EH (cell line): ENCODE data around the gene C4A.
A peak's percentile ranks its signal among the peaks of the same experiment; 100 is the strongest.
"Not testable (repeated sequence)": the region's sequence is repeated elsewhere in the genome, so short reads cannot be mapped to it uniquely, and the experiment has no call there.

ENCODE experiments used
- DNase-seq: peaks from one replicate; pipeline ENCODE4 v3.0.0-alpha.2; 2015; ENCODE audit warnings: low read depth

C4A gene

DNA sequence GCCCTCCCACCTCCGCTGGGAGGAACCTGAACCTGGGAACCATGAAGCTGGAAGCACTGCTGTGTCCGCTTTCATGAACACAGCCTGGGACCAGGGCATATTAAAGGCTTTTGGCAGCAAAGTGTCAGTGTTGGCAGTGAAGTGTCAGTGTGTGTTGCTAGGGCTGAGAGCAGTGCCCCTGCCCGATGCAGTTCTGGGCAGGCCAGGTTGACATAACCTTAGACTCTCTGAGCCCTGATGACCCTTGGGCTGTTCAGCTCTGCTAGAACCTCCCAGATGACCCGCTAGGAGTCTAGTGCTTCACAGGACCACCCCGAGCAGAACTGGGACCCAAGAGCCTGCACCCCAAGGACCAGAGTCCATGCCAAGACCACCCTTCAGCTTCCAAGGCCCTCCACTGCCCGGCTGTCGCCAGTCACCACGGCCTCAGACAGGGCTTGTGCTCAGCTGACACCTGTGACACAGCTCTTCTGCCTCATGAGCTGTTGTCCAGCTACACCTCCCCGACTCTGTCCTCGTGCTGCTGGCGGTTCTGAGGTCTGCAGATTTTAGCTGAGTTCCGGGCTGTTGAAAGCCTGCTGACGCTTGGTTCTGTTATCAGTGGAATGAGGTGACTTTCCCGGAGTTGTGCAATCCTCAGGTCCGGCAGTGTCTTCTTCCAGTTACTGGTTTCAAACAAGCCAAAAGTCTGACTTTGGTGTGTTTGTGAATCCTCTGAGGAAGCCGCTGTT is 53.6 kb downstream of the C4A start:
- not testable (repeated sequence) for DNase-seq

DNA sequence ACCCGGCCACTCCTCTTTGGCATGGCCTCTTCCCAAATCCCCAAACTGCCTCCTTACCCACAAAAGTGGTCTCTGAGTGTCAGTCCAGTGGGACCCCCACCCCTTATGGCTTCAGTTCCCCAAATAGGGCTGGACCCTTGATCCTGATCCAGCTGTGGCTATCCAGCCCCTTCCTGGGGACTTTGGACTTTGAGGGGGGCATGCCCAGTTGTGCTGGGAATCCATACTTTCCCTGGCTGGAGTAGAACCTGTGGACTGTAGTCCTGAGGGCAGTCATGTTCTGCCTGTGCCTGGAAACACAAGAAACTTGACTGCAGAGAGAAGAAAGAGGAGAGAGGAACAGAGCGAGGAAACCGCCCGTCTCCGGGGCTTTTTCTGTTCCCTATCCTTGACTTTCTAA is 55.3 kb downstream of the C4A start:
- DNase-seq: not testable (repeated sequence)

DNA sequence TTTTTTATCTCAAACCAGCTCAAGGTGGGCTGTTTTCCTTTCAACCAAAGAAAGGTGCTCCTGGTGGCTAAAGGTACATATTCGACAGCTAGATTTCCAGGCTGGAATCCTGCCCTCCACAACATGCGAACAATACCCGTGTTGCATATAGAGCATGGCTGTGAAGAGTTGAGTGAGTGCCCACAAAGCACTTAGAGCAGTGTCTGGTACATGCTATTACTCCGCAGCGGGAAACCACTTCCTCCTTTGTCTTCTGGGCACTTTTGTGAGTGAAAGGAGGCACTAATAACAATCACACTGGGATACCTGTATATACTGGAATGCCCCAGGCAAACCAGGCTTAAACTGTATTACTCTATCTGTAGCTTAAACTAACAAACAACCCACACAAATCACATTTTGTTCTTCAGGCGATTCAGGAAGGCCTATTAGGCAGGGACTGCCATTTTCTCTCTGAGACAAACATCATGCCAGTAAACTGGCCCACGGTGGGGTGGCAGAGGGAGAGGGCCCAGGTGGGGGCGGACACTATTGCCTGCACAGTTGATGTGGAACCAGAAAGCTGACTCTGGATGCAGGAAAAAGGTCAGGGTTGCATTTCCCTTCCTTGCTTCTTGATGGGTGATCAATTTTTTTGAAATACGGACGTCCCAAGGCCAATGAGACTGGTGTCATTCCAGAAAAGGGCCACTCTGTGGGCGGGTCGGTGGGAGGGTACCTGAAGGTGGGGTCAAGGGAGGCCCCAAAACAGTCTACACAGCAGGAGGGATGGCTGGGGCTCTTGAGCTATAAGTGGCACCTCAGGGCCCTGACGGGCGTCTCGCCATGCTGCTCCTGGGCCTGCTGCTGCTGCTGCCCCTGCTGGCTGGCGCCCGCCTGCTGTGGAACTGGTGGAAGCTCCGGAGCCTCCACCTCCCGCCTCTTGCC is 56.0 kb downstream of the C4A start, which contains the start of gene CYP21A2:
CYP21A2 (plus strand) TSS at position 818 of the 927 bp plus-strand sequence; CDS start at position 826, 8 bp downstream.
- not testable (repeated sequence) for DNase-seq

DNA sequence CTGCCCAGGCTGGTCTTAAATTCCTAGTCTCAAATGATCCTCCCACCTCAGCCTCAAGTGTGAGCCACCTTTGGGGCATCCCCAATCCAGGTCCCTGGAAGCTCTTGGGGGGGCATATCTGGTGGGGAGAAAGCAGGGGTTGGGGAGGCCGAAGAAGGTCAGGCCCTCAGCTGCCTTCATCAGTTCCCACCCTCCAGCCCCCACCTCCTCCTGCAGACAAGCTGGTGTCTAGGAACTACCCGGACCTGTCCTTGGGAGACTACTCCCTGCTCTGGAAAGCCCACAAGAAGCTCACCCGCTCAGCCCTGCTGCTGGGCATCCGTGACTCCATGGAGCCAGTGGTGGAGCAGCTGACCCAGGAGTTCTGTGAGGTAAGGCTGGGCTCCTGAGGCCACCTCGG is 57.0 kb downstream of the C4A start:
- not testable (repeated sequence) for DNase-seq

GRCh38 chr6:32039321-32040274 is 57.7 kb downstream of the C4A start:
- not testable (repeated sequence) for DNase-seq

DNA sequence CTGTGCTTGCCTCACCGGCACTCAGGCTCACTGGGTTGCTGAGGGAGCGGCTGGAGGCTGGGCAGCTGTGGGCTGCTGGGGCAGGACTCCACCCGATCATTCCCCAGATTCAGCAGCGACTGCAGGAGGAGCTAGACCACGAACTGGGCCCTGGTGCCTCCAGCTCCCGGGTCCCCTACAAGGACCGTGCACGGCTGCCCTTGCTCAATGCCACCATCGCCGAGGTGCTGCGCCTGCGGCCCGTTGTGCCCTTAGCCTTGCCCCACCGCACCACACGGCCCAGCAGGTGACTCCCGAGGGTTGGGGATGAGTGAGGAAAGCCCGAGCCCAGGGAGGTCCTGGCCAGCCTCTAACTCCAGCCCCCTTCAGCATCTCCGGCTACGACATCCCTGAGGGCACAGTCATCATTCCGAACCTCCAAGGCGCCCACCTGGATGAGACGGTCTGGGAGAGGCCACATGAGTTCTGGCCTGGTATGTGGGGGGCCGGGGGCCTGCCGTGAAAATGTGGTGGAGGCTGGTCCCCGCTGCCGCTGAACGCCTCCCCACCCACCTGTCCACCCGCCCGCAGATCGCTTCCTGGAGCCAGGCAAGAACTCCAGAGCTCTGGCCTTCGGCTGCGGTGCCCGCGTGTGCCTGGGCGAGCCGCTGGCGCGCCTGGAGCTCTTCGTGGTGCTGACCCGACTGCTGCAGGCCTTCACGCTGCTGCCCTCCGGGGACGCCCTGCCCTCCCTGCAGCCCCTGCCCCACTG is 58.6 kb downstream of the C4A start:
- not testable (repeated sequence) for DNase-seq

DNA sequence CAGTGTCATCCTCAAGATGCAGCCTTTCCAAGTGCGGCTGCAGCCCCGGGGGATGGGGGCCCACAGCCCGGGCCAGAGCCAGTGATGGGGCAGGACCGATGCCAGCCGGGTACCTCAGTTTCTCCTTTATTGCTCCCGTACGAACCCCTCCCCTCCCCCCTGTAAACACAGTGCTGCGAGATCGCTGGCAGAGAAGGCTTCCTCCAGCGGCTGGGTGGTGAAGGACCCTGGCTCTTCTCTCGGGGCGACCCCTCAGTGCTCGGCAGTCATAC is 59.1 kb downstream of the C4A start:
- not testable (repeated sequence) for DNase-seq

DNA sequence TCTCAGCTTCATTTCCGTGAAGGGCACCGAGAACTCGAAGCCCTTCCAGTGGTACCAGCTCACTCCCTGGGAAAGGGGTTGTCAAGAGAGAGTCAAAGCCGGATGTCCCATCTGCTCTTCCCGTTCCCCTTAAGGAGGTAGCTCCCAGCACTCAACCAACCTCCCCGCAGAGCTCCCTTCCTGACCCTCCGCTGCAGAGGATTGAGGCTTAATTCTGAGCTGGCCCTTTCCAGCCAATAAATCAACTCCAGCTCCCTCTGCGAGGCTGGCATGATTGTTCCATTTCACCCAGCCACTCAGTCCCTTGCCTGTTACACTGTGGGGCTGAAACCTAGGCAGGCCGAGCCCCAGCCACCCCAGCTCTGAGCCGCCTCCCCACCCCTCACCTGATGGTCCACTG is 59.5 kb downstream of the C4A start:
- DNase-seq: not testable (repeated sequence)

GRCh38 chr6:32042276-32042675 is 60.4 kb downstream of the C4A start:
- not testable (repeated sequence) for DNase-seq

DNA sequence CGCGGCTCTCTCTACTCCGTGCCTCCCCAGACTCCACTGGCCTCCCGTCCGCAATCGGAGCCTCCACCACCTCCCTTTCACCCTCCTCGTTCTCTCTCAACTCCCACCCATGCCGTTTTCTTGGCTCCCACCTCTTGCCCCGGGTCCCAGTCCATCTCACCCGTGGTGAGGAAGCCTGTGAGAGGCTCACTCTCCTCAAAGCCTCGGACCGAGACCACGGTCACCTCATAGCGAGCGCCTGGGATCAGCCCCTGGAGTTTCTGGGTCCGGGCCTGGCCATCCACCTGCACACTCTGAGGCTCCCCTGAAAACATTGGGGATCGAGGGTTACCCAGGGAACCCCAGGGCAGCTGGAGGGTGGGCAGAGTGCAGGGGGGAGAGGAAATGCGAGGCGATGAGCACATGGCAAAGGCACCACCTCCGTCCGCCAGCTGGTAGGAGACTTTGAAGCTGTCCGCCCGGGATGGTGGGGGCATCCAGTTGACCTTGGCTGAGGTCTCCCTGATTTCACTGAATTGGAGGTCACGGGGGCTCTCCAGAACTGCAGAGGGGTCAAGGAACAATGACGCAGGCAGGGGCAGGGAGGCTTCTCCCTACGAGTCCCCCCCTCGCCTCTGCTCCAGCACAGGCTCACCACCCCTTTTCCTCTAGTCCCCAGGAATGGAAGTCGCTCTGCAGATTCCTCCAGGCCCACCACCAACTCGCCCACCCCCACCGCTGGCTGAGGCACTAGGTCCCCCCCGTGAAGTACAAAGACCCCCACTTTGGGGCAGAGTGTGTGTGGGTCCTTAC is 61.9 kb downstream of the C4A start:
- not testable (repeated sequence) for DNase-seq

DNA sequence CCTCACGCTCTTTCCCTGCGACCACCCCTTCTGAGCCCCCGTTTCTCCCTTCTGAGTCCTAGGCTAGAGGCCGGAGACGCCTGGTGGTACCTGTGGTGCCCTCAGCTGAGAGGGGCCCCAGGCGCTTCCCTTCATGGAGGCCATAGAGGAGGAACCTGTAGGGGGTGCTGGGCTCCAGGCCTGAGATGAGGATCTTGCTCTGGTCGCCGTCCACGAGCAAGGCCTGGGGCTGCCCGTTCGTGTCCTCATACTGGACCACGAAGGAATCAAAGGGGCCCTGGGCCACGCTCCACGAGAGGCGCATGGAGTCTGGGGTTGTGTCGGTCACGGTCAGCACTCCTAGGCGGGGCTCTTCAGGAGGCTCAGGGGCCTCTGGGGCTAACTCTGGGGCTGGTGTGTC is 63.1 kb downstream of the C4A start:
- not testable (repeated sequence) for DNase-seq

- no peak for DNase-seq
Measured at GRCh38 chr6:32045811-32046449, 64.1 kb downstream of the C4A start.

DNA sequence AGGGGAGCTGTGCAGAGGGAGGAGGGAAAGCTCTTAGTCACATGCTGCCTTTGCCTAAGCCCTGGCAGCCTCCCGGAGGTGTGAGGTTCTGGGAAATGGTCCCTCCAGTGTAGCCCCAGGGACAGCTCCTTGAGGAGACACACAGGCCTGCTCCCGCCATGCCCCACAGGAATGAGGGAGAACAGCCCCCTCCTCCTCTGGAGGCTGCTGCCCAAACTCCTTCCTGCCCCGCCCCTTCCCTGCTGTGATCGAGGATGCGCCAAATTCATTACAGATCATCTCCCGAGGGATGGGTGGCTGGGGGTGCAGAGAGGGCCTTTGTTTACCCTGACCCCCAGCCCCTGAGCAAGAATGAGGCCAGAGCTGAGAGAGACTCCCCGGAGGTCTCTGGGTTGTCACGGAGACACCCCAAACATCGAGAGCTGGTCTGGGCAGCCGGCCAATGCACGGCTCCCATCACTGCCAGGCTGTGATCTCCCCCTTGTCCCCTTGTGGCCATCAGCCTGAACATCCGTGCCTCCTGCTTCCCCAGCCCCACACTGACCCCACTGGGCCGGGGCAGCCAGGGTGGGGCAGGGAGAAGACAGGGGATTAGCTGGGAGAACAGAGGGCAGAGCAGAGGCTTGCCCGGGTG is 64.7 kb downstream of the C4A start:
- peak; percentile 43 for DNase-seq

- DNase-seq: peak; percentile 50
Measured at GRCh38 chr6:32047084-32047478, 65.2 kb downstream of the C4A start.

- no peak for DNase-seq
Measured at GRCh38 chr6:32047539-32047854, 65.6 kb downstream of the C4A start.

- DNase-seq: peak; percentile 64
Measured at GRCh38 chr6:32047855-32048766, 66.3 kb downstream of the C4A start.

DNA sequence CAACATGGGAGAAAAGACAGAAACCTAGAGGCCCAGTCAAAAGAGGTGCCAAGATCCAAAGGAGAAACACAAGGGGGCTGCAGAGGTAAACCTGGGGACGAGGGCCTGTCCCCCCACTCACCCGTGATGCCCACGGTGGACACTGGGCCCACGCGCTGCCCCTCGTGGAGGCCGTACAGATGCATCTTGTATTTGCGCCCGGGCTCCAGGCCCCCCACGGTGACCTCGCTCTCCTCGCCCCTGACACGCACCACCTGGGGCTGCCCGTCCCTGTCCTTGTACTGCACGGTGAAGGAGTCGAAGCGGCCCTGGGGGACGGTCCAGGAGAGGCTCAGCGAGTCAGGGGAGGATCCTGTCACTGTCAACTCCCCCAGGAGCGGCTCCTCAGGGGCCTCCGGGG is 67.3 kb downstream of the C4A start:
- DNase-seq: not testable (repeated sequence)

DNA sequence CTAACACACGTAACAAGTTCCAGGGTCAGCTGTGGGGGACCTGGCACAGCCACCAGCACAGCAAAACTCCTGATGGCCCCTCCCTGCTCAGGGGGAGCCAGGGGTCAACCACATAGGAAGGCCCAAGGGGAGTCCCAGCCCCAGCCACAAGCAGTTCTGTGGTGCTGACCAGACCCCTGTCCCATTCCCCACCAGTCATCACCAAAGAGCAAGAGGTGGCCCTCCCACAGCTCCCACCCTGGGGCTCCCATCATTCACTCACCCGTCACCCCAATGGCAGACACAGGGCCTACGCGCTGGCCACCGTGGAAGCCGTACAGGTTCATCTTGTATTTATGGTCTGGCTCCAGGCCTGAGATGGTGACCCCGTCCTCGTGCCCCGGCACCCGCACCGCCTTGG is 67.9 kb downstream of the C4A start:
- not testable (repeated sequence) for DNase-seq

DNA sequence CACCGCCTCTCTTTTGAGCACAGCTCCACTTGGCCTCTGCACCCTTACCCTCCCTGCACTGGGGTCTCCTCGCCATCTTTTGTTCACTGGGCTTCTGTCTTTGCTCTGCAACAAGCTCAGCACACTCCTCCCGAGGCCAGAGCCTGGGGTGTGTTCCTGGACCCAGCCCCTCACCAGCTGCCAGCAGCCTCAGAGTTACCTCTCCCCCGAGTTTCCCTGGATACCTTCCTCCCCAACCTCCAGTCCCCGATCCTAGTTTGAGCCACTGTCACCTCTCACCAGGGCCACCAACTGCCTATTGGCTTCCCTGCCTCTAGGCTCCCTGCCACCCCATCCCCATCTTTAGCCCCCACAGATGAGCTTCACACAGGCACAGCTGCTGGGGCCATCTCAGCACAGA is 68.7 kb downstream of the C4A start:
- DNase-seq: no peak
